Lower leg skin (tissue), 3 donors: ENCODE measurements around the gene GSTA3.
"Not testable (repeated sequence)": the region's sequence is repeated elsewhere in the genome, so short reads cannot be mapped to it uniquely, and the experiment has no call there.

Experiments used
- POLR2A ChIP-seq, 2 donors: fragments of 450-650 bp; IDR thresholded peaks; one replicate each; pipeline ENCODE4 v1.6.1; 2016 to 2017; ENCODE audit warnings: antibody characterized with exemption in 2 of 2, mild to moderate bottlenecking in 1 of 2, moderate library complexity in 1 of 2
- TF ChIP-seq, protein P1 (sequence below), 3 donors: fragments of 450-650 bp; IDR thresholded peaks; one replicate each; pipeline ENCODE4 v1.5.1; 2016; ENCODE audit warnings: antibody characterized with exemption in 3 of 3, mild to moderate bottlenecking in 3 of 3, moderate library complexity in 2 of 3

DNA sequence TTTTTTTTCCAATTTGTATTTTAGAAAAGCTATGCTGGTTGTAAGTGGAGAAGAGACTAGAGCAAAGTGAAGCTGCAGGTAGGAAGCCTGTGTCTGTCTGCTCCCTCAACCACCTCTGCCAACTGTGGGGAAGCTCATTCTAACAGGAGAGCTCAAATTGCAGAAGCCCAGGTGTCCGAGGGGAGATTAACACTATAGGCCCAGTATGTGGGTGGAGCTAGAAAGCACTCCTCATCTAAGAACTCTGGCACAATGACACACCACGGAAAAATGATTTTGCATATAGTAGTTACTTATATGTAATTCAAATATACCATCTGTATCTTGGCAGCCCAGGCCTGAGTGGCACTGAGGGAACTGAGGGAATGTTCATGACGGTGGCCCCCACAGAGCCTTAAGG is 13.7 kb downstream of the GSTA3 start:
- TF ChIP-seq, protein P1, sequence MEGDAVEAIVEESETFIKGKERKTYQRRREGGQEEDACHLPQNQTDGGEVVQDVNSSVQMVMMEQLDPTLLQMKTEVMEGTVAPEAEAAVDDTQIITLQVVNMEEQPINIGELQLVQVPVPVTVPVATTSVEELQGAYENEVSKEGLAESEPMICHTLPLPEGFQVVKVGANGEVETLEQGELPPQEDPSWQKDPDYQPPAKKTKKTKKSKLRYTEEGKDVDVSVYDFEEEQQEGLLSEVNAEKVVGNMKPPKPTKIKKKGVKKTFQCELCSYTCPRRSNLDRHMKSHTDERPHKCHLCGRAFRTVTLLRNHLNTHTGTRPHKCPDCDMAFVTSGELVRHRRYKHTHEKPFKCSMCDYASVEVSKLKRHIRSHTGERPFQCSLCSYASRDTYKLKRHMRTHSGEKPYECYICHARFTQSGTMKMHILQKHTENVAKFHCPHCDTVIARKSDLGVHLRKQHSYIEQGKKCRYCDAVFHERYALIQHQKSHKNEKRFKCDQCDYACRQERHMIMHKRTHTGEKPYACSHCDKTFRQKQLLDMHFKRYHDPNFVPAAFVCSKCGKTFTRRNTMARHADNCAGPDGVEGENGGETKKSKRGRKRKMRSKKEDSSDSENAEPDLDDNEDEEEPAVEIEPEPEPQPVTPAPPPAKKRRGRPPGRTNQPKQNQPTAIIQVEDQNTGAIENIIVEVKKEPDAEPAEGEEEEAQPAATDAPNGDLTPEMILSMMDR (IDR thresholded peaks at IDR 0.05) = not testable (repeated sequence)
- not testable (repeated sequence) for TF ChIP-seq POLR2A (IDR thresholded peaks at IDR 0.05)
